GM23338 (cell line): ENCODE data around the gene ZYX. TPM values are rescaled to one million over a fixed set of nuclear protein-coding genes. Genes with fewer than 3 reads are reported as not detected.

Experiments
- CREB1 ChIP-seq: fragments of 250-450 bp; sonication (Bioruptor Pico); IDR thresholded peaks from 2 replicates; pipeline ENCODE4 v1.5.0; 2020; ENCODE audit warnings: low read depth, mild to moderate bottlenecking, moderate library complexity
- ETS1 ChIP-seq: IDR thresholded peaks from 2 replicates; pipeline ENCODE4 v1.6.1; 2016; ENCODE audit warnings: antibody characterized with exemption
- EZH2phosphoT487 ChIP-seq: fragments of 200-600 bp; sonication (generic); IDR thresholded peaks from one replicate; pipeline ENCODE4 v1.8.1; 2018; ENCODE audit warnings: antibody characterized with exemption; ENCODE audit not compliant: unreplicated experiment
- JUNB ChIP-seq: IDR thresholded peaks from one replicate; pipeline ENCODE4 v1.6.1; 2016; ENCODE audit warnings: antibody characterized with exemption; ENCODE audit not compliant: unreplicated experiment
- POLR2AphosphoS5 ChIP-seq: IDR thresholded peaks from 2 replicates; pipeline ENCODE4 v1.6.1; 2016; ENCODE audit warnings: antibody characterized with exemption, low read depth
- ZNF114 ChIP-seq: fragments of 250-450 bp; sonication (Bioruptor Pico); IDR thresholded peaks from 2 replicates; pipeline ENCODE4 v1.5.0; 2020; ENCODE audit warnings: mild to moderate bottlenecking, moderate library complexity
- ZNF331 ChIP-seq: fragments of 250-450 bp; sonication (Bioruptor Pico); IDR thresholded peaks from 2 replicates; pipeline ENCODE4 v1.5.0; 2020; ENCODE audit warnings: low read depth, mild to moderate bottlenecking, moderate library complexity
- ZNF462 ChIP-seq: fragments of 250-450 bp; sonication (Bioruptor Pico); IDR thresholded peaks from 2 replicates; pipeline ENCODE4 v1.5.0; 2020; ENCODE audit warnings: mild to moderate bottlenecking, moderate library complexity
- polyA plus RNA-seq: library from polyadenylated mRNA; unstranded; fragments of >200 nt; fragmentation: Nextera tagmentation; extraction: Ambion mirVana; gene quantifications from 2 replicates; pipeline ENCODE4 v1.2.1, GENCODE V29; 2016
- total RNA-seq: library from RNA; depleted of rRNA; stranded (reverse); fragments of >200 nt; shearing (Covaris generic); gene quantifications from 2 replicates; pipeline ENCODE4 v1.2.3, GENCODE V29; 2014

The ZYX gene
- total and polyA plus RNA-seq, 2 experiments from 2014 or later: 111 to 141 TPM

GRCh38 chr7:143426479-143427142, 45.5 kb downstream of the ZYX start (continued):
- no peak for TF ChIP-seq ZNF462 (CRISPR knock-in tag)
- TF ChIP-seq POLR2AphosphoS5: no peak
- no peak for TF ChIP-seq EZH2phosphoT487
- no peak for TF ChIP-seq ZNF114
- TF ChIP-seq CREB1 (CRISPR knock-in tag): no peak
- TF ChIP-seq ETS1: no peak
- no peak for TF ChIP-seq JUNB
- TF ChIP-seq ZNF331: no peak
